NAMALWA (cell line): Measurements from ENCODE around the gene MAFB.

ENCODE experiments used
- DNase-seq: peaks from one replicate; pipeline ENCODE4 v3.0.0-alpha.2; 2015; ENCODE audit warnings: low spot score

MAFB gene

DNA sequence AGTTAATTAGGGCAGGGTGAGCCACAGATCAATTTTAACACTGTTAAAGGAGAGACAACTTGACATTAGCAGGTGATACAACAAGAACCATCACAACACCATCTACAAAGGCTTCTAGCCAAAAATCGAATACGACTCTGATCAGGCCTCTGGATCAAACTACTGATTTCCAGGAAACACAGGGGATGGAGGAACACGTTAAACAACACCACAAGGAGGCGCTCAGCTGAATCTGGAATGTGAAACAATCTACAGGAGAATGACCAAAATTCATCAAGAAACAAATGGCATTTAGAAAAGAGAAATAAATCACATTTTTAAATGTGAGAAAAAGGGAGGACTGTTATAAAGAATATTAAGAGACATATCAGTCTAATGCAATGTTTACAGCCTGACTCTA lies 13.5 kb upstream of the MAFB start:
- peak; percentile 17 for DNase-seq

DNA sequence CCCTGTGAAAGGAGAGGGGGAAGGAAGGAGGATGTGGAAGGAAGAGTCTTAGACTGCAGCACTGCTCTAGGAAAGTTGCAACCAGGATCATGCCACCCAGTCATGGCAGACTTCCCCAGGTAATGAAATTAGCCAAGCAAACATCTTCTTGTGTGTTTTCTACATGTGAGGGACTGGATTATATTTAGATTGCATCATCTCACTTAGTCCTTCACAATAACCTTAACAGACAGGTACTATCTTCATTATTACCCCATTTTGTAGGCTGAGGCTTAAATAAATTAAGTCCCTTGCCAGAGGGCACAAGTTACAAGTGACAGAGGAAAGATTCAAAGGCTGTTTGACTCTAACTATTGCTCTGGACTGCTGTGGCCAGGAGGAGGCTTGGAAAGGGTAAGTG lies 9.7 kb upstream of the MAFB start:
- DNase-seq, result no peak

- DNase-seq, result no peak
Observed at GRCh38 chr20:40698281-40698680, 9.2 kb upstream of the MAFB start.

DNA sequence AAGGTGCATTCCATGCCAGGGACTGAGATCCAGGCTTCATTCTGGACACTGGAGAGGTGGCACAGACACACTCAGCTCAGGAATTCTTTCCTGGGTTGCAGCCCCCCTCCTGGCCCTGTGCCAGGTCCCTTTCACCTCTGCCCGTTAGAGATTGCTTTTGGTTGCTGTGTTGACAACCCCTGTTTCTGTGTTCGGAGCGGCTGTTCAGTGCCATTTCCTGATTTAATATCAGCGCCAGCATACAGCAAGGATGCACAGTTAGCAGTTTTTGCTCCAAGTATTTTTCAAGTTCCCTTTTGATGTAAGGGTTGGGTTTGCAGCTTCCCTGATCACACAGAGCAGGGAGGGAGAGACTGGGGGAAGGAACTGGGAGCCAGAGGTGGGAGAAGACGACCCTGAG lies 8.5 kb upstream of the MAFB start:
- no peak for DNase-seq

- no peak for DNase-seq
Observed at GRCh38 chr20:40695214-40695613, 6.2 kb upstream of the MAFB start.

GRCh38 chr20:40694246-40694645 lies 5.2 kb upstream of the MAFB start:
- DNase-seq, result no peak

- DNase-seq, result no peak
Observed at GRCh38 chr20:40692240-40693011, 3.4 kb upstream of the MAFB start.

- DNase-seq, result no peak
Observed at GRCh38 chr20:40691566-40692239, 2.7 kb upstream of the MAFB start.

DNA sequence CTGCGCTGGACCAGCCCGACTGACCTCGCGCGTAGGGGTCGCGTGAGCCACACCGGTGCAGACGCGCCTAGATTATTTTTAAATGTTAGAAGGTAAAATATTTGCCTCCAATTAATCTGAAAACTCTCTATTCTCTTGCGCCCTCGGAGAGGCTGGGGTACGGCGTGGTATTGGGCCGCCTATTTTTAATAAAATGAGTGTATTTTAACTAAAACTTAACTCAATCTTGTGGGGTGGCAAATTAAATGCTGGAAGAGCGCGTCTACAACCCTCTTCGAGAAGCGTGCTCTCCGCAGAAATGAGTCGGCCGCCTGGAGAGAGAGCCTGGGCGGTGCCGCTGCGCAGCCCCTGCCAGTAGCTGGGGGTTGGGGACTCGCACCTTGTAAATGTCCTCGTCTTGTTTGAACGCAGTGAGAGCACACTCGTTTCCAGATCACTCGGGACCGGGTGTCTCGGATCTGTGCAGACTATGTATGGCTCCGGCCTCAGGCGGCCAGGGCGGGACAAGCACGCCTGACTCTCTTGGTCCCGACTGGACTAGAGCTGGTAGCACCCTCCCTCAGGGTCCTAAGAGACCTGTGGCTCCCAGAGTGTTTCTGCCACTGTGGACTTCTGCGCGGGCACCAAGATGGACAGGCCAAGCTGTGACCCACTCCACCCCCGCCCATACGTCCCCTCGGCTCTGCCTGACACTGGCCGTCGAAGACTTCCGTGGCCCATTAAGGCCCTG lies 2.0 kb upstream of the MAFB start:
- no peak for DNase-seq

DNA sequence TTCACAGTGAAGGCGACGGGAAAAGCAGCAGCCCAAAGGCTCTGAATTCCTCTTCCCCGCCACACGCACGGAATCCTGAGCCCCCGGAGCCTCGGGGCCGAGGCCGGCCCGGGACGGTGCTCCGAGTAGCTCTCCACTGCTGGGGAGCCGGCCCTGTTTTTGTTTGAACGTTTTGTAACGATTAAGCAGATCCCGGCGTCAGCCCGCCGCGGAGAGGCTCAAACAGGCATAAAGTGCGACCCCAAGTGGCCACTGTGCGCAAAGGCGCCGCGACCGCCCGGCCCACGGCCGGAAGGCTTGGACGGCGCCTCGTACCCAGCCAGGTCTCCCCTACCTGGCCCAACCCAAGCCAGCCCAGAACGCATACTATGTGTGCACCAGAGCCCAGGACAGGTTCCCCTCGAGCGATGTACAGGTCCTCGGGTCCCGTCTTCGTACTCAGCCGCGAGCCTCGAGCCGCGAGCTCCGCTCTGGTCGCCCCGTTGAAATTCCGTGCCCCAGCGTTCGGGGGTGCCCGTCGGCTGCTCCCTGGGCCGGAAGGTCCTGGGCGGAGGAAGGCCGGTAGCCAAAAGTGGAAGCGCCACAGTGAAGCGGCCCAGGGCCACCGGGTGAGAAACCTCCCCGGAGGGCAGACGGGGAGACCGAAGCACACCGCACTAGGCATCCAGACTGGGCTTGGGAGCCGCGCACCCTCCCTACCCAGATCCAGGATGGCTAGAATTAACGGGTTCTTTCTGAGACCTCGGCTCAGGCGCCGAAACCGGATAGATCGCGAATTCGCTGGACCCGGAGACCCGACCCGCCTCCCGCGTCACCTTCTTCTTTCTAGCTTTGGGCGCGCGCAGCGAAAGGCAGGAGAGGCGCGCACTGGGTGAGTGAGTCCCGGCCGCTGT lies 1.2 kb upstream of the MAFB start:
- DNase-seq, result peak; percentile 72

DNA sequence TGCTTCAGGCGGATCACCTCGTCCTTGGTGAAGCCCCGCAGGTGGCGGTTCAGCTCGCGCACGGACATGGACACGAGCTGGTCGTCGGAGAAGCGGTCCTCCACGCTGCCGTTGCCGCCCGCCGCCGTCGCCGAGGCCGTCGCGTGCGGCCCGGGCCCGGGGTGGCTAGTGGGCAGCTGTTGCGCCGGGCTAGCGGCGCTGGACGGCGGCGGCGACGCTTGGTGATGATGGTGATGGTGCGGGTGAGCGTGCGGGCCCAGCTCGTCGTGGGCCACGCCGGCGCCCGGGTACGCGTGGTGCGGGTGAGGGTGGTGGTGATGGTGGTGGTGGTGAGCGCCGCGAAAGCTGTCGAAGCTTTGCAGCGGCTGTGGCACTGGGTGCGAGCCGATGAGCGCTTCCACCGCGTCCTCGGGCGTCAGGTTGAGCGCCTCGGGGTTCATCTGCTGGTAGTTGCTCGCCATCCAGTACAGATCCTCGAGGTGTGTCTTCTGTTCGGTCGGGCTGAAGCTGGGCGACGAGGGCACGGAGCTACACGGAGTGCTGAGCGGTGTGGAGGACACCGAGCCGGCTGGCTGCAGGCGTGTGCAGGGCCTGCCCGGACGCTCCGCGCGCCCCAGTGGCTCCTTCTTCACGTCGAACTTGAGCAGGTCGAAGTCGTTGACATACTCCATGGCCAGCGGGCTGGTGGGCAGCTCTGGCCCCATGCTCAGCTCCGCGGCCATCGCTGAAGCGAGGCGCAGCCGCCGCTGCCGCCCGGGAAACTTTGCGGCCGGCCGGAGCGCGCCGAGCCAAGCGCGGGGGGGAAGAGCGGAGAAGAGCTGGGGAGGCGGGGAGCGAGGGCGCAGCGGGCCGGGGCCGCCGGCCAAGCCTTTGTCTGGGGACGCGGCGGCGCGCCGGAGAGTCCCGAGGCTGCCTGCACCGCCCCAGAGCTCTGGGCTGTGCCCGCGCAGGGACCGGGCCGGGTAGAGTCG lies 622 bp downstream of the MAFB start:
- no peak for DNase-seq

DNA sequence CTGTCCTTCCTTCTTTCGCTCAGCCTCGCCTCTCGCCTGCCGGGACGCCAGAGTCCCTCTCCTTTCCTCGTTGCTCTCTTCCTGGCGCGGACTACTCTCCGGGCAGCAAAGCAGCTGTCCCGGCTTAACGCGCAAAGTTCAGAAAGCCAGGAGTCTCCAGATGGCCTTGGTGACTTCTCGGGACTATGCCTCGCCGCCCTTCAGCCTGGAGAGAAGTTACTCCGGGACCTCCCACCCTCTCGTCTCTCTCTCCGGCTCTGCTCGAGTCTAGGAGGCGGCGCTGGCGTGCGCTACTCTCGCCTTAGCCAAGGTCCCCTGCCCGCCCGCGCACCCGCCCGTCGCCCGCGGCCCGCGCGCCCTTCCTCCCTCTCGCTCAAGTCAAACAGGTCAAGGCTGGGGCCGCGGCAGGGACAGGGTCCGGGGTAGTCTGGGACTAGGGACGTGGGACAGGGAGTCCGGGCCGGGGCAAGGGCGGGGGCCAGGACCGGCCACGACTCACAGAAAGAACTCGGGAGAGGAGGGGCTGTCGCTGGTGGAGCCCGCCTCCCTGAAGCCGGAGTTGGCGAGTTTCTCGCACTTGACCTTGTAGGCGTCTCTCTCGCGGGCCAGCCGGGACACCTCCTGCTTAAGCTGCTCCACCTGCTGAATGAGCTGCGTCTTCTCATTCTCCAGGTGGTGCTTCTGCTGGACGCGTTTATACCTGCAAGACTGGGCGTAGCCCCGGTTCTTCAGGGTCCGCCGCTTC lies 1.5 kb downstream of the MAFB start:
- DNase-seq, result no peak

DNA sequence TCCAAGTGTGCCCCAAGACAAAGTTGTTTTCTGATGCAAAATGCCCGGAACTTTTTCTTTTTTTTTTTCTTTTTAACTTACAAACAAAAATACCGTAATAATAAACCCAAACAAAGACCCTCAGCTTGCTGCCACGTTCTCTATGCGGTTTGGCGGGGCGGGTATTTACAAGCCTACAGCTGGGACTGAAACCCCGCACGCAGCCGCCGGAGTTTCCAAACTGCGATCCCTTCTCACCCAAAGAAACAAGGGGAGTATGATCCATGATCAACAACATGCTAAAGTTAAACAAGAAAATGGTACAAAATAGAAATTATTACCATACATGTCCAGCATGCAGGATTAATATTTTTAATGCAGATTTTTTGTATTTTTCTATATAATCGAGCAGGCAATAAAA lies 2.1 kb downstream of the MAFB start:
- no peak for DNase-seq

DNA sequence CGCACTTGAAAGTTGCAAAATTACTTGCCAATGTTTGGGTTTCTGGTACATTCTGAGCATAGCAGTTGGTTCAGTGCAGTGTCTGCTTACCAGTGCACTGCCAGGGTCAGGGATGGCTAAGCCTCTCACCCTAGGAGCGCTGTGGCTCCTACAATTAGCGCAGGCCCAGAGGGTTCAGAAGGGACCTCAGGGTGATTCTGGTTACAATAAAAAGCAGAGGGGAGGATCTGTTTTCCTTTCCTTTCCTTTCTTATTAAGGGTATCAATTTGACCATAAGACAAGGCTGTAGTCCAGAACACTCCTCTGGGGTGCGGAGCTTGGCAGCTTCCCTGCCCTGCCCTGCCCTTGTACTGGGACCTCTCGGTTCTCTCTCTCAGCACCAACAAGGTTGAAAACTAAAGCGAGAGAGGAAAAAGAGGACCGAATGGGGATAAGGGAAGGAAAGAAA lies 2.6 kb downstream of the MAFB start:
- DNase-seq, result no peak

GRCh38 chr20:40685349-40685748 lies 3.7 kb downstream of the MAFB start:
- DNase-seq, result no peak

GRCh38 chr20:40683894-40684268 lies 5.2 kb downstream of the MAFB start:
- DNase-seq, result no peak

DNA sequence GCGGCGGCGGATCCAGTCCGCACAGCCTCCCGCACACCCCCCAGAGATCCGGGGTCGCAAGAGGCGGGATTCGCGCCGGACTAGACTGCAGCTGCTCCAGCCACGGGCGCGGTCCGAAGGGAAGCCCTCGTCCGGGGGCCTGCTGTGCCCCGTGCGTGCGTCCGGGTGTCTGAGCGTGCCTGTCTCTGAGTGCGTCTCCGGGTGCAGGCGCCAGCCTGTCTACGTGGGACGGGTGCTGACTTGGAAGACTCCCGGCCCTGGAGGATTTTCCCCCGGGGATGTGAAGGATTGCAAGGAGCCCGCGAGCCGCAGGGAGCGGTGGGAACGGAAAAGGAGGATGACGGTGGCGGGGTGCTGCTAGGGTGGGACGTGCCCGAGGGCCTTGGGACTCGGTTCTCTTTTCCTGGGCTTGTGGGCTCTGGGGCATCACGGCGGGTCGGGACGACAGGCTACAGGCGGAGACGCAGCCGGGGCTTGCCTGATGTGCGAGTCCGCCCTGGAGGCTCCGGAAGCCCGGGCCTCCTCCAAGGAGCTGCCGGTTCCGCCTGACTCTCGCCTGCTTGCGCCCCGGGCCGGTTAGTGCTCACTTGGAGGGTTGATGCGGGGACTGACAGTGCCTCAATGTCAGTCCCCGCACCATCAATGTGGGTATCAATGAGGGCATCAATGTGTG lies 5.7 kb downstream of the MAFB start:
- no peak for DNase-seq

DNA sequence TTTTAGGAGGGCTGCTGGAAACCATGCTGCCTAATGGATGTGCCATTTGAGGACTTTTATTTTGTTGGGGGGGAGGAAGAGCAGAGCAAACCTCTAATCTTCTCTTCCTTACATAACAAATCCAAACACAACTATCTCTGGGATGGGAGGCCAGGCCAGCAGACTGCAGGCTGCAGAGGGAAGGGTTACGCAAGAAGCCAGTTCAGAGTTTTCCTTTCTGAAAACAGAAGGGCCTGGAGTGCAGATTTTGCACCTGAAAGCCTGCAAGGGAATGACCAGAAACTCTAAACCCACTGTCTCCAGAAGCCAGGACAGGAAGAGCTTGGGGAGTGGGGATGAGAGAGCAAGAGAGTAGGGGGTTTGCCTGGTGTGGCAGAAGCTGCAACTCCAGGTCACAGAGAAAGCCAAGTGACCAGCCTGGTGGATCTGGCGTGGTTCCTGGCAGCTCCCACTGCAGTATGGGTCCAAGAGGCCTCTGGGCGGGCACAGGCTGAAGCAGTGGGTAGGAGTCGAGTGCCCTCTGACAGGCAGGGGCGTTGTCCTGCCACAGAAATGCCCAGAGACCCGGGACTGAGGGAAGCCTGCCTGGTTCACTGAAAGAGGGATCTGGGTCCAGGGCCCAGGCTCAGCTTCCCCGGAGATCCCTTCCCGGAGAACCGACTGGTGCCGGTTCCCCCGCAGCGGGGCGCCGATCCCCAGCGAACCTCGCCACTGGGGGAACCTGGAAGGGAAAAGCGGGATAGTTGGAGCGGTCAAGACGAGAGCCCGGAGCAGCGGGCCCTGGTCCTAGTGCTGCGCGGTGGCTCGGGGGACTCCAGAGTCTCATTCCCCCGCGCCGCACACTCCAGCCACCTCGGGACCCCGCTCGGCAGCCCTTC lies 6.7 kb downstream of the MAFB start:
- DNase-seq, result no peak

GRCh38 chr20:40681684-40682083 lies 7.4 kb downstream of the MAFB start:
- no peak for DNase-seq
